HG03135 (cell line): ENCODE data around the gene SPO11.

Experiments used
- ATAC-seq: cut with Tn5 transposase; IDR thresholded peaks from one replicate; pipeline ENCODE4 v1.9.1; 2021; ENCODE audit warnings: mild to moderate bottlenecking, moderate library complexity; ENCODE audit not compliant: unreplicated experiment

SPO11 gene

DNA sequence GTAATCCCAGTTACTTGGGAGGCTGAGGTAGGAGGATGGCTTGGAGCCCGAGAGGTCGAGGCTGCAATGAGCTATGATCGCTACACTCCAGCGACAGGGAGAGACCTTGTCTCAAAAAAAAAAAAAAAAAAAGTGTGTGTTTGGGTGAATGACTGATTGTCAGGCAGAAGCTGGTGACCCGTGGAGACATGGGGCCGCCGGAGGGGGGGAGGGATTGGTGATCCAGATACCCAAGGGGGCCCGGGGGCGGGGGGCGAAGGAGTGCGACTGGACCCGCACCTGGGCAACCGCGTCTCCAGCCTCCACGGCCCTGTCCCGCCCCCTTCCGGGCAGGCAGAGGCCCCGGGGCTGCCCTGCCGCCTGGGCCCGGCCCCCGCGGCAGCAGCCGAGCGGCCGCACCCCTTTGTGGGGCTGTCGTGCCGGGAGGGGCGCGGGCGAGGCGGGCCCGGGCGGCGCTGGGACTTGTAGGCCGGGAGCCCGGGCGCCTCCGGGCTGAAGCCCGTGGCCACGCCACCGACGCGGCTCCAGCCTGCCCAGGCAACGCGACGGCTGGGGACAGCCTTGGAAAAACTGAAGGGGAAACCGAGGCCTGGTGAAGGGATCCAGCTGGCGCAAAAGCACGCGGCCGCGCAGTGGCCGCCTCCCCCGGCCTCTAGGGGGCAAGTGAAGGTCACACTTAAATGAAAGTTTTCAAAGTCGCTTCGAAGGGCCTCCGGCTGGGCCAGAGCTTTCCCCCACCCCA is 59.5 kb downstream of the SPO11 start:
- ATAC-seq: no peak

DNA sequence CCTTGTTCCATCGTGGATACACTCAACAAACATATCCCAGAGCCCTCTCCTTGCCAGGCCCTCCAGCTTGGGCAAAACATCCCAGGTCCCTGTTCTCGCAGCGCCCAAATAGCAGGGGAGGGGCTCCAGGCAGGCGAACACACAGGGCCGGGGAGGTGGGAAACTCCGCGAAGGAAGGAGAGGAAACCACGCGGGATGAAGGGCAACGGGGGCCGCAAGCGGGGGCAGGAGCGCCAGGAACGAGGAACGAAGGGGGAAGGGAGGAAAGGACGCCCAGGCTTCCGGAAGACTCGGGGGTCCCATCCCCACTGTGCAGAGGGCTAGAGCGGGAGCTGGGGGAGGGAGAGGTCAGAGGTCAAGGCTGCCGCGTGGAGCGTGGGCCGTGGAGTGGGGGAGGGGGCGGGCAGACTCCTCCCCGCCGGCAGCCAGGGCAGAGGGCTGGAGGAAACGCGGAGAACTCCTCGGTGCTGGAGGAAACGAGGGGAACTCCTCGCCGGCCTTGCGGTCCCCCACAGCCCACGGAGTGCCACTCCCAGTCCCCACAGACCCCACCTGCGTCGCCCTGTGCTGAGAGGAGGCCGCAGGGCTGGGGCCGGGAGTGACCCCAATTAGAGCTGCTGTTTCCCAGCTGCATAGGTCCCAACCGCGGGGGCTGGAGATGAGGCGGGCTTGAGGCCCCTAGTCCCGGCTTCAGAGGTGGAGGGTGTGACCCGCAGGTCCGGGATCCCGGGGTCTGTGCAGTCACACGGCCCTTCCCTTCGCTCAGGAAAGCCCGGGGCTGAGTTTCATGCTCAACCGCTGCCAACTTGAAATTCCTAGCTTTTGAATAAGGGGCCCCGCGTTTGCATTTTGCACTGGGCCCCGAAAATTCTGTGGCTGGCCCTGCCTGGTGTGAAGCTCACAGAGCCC is 60.3 kb downstream of the SPO11 start:
- no peak for ATAC-seq

DNA sequence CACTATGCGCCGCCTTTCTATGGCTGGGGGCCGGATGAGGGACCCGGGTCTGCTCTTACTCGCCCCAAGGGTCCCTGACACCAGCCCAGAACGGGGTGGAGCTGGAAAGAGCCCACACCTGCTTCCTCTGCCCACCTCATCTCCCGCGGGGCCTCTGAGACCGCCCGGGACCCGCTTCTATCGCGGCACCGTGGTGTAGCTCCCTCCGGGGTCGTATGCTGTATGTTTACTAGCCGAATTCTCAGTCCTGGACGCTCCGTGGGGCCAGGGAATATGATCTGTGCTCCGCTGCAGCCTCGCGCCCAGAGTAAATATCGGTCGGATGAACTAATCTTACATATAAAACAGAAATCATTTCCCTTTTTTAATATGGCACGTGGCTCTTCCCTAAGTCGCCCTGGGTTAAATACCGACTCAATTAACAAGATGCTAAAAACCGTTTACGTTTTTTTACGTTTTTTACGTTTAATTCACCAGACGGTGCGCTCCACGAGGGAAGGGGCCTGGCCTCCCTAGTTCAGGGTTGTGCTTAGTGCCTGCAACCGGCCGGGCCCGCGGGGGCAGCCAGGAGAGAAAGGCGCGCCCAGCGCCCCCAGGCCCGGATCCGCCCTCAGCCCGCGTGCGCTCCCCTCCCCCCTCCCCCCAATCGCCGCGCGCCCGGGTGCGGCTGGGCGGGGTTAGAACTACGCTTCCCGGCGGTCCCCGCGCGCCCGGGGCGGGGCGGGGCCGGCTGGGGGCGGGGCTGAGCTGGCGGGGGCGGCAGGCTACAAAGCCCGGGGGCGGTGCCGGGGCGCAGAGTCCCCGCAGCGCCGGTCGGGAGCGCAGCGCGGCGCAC is 61.2 kb downstream of the SPO11 start, which contains the start of gene RBM38:
Gene RBM38 (plus strand): TSS at position 793 of the 835 bp plus-strand sequence. CDS start 186 bp downstream, outside the sequence.
- ATAC-seq: peak; percentile 50

DNA sequence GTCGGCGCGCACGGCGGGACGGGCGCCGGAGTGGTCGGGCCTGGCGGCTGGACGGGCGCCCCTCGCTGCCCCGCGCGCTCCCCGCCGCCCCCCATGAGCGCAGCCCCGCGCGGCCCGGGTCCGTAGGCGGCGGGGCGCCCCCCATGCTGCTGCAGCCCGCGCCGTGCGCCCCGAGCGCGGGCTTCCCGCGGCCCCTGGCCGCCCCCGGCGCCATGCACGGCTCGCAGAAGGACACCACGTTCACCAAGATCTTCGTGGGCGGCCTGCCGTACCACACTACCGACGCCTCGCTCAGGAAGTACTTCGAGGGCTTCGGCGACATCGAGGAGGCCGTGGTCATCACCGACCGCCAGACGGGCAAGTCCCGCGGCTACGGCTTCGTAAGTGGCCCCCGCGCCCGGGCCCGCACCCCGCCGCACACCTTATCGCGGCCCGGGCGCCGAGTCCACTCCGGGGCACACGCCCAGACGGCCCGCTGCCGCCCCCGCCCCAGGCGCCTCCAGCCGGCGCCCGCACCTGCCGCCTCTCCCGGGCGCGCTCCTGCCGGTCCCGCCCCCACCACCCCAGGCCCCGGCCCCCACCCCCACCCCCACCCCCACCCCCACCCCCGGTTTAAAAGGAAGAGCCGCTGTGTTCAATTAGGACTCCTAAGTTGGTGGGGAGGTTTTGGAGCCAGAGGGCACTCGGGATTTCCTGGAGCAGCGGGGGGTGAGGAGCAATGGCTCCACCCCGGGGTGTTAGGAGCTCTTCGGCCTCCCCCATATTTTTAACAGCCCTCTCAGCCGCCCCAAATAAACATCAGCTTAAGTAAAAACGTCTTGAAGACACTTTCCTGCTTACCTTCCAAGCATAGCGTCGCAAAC is 62.1 kb downstream of the SPO11 start:
- peak; percentile 1 for ATAC-seq

DNA sequence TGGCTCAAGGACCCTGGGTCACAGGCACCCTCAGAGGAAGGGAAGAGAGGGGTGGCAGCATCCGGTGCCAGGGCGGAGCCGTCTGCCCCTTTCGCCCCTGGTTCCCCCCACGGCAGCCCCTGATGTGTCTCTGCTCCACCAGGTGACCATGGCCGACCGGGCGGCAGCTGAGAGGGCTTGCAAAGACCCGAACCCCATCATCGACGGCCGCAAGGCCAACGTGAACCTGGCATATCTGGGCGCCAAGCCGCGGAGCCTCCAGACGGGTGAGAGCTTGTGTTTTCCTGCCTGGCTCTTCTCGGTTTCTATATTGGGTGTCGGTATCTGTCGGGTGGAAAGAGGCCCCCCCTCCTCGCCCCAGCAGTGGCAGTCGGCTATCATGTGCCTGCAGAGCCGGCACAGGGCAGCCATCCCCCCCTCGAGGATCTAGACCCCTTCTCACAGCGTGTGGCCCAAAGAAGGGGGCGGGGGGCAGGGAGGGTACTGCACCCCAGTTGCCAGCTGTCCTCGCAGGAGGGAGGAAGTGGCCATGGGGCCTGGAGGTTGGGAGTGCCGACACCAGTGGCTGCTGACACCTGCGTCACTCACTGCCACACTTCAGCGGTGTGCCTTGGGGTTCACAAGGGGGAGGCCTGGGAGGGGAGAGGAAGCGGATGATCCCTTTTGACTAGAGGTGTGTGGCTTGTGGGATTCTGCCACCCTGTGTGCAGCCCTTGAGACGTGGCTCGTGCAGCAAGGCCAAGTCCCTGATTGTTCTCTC is 63.1 kb downstream of the SPO11 start:
- no peak for ATAC-seq
